Measurements from ENCODE around the gene ZEB2. TPM values are rescaled to one million over a fixed set of nuclear protein-coding genes. Genes with fewer than 3 reads are reported as not detected.

ZEB2 gene
- total RNA-seq, 1 experiment from 2014 or later: 1.2 TPM

GRCh38 chr2:144498277-144498676 is 21.6 kb downstream of the ZEB2 start:
- H2AK5ac ChIP-seq (ENCODE audit: insufficient read length, low read length): no peak overlapping the region
- H3K4me1 ChIP-seq (ENCODE audit: insufficient read depth, low read length): no peaks in the 10 kb centered on the region
- no peak for DNase-seq
- H3K23ac ChIP-seq (ENCODE audit: insufficient read length, low read depth, low read length): no peak overlapping the region
- no peaks in the 10 kb centered on the region for H4K20me1 ChIP-seq (ENCODE audit: control insufficient read depth, insufficient read depth, insufficient read length)
- no peak overlapping the region for H4K8ac ChIP-seq (replicated peaks; ENCODE audit: insufficient read length, low read depth, low read length)
- no peaks in the 10 kb centered on the region for H3K9me3 ChIP-seq (ENCODE audit: control insufficient read depth, low read depth, low read length)
- no CpG with 5 or more reads among the region's 7 CpGs for WGBS (ENCODE audit: extremely low coverage, insufficient read length, low lambda C conversion rate)
- peaks cover 2% of the 10 kb centered on the region; the same call in 1 of the 2 replicates for H3K27me3 Mint-ChIP-seq (ENCODE audit: low read depth)
- no peak overlapping the region for H2BK5ac ChIP-seq (ENCODE audit: insufficient read length, low read length)
- H3K4me3 Mint-ChIP-seq: no peak overlapping the region
- H3K79me1 ChIP-seq (ENCODE audit: insufficient read depth, low read depth, low read length, poor library complexity, severe bottlenecking): no peaks in the 10 kb centered on the region
- H3K36me3 Mint-ChIP-seq (ENCODE audit: insufficient read depth in 1 of 3, low read depth in 3 of 3): no peaks in the 10 kb centered on the region
- no peaks in the 10 kb centered on the region for H3K27me3 ChIP-seq (ENCODE audit: insufficient read depth, low read length)
- H4K5ac ChIP-seq (ENCODE audit: insufficient read length, low read depth, low read length): no peak overlapping the region
- H2BK20ac ChIP-seq (ENCODE audit: low read depth, low read length, poor library complexity, severe bottlenecking): no peak overlapping the region
- H3K4me1 Mint-ChIP-seq: peaks cover 11 to 17% of the 10 kb centered on the region in 2 experiments
- H3K4me2 ChIP-seq (ENCODE audit: insufficient read depth, insufficient read length, low read length): no peak overlapping the region
- H3K14ac ChIP-seq (ENCODE audit: insufficient read depth, low read length): no peak overlapping the region
- no peak overlapping the region for H3K56ac ChIP-seq (ENCODE audit: insufficient read length, low read depth, low read length)
- no peak overlapping the region for H2BK12ac ChIP-seq (ENCODE audit: insufficient read length, low read depth, low read length)
- no peak overlapping the region for H2BK15ac ChIP-seq (ENCODE audit: low read depth, low read length)
- no peak overlapping the region for H2AFZ ChIP-seq (ENCODE audit: low read length)
- H3T11ph ChIP-seq (ENCODE audit: low read length): no peak overlapping the region
- H3K27ac ChIP-seq (ENCODE audit: insufficient read length, low read depth, low read length): no peak overlapping the region
- no peak overlapping the region for H3K9ac ChIP-seq (ENCODE audit: extremely low read depth, insufficient read length, low read length)
- H3K79me2 ChIP-seq (ENCODE audit: insufficient read depth, low read length): no peaks in the 10 kb centered on the region
- TF ChIP-seq CTCF (conservative IDR thresholded peaks at IDR 0.05): no peak
- peak overlapping the region in 1 of 3 experiments; percentile 19; a peak in 1 of 7 replicates for H3K27ac Mint-ChIP-seq
- H3K23me2 ChIP-seq (ENCODE audit: insufficient read length, low read depth, low read length, poor library complexity, severe bottlenecking): no peaks in the 10 kb centered on the region
- H3K4ac ChIP-seq (ENCODE audit: low read depth, low read length): no peak overlapping the region
- no peaks in the 10 kb centered on the region; a peak in 1 of 5 replicates for H3K9me3 Mint-ChIP-seq
- H3K18ac ChIP-seq (ENCODE audit: insufficient read length, low read depth, low read length): no peak overlapping the region
- H4K91ac ChIP-seq (ENCODE audit: insufficient read length, low read depth, low read length): no peak overlapping the region
- H2BK120ac ChIP-seq (ENCODE audit: low read depth, low read length, poor library complexity, severe bottlenecking): no peak overlapping the region

Data from H9 (cell line).